HG02943 (cell line): Measurements from ENCODE around the gene KCTD16.

Source experiments
- ATAC-seq: cut with Tn5 transposase; IDR thresholded peaks from one replicate; pipeline ENCODE4 v1.9.1; 2021; ENCODE audit warnings: mild to moderate bottlenecking, low read depth, moderate library complexity; ENCODE audit not compliant: unreplicated experiment

Gene KCTD16

DNA sequence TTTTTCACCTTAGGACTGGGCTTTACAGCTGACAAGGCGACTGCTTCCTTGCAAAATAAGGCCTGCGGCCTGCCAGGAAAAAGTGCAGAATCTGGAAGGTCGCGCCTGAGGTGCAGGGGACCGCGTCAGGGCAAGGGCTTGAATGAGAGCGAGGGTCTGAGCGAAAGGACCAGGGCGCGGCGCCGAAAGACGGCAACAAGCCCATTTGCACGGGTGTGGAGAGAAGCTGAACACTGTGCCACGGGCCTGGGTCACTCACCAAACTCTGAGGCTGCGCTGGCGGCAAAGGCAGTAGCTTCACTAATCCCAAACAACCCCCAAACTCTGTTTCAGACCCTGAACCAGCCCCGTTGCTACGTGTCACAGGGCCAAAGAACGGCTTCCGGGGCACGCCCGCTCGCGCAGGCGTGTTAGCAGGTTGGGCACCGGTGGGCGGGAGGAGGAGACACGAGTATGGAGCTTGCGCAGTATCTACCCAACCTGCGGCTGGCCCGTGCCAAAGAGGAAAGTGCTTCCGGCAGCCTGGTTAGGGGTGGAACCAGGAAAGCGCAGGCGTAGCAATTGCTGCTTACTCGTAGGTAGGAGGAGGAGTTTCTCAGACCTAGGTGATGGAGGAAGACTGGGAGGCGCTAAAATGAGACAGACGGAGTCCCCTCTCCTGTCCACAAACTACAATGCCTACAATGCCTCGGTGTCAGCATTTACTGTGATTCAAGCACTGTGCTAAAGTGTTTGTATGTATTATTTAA, at the start of gene KCTD16, which contains the start of gene YIPF5:
Gene KCTD16, plus strand, starts transcription at position 598 of the 749 bp plus-strand sequence.
Gene YIPF5, minus strand, starts transcription at position 384 of the 749 bp plus-strand sequence. CDS start 704 bp downstream, outside the sequence.
- peak; percentile 100 for ATAC-seq

GRCh38 chr5:144121577-144121976, 49.1 kb upstream of the KCTD16 start:
- no peak for ATAC-seq

GRCh38 chr5:144122081-144122480, 48.6 kb upstream of the KCTD16 start:
- ATAC-seq: no peak

DNA sequence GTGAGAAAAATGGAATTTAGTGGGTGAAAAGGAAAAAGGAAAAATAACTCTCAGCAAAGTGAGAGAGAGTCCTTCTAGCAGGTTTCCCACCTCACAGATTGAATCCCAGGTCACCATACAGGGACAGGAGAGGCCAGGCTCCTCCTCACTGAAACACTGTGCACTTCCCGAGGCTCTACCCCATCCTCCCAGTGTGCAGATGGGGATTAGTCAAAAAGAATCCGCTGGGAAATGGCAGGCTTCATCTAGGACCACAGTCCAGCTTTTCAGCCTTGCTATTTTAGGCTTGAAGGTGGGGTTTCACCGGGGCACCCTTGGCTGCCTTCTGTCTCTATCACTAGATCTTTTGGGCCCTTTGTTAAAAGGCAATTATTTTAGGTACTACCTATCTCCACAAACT, 48.0 kb upstream of the KCTD16 start:
- ATAC-seq: no peak

DNA sequence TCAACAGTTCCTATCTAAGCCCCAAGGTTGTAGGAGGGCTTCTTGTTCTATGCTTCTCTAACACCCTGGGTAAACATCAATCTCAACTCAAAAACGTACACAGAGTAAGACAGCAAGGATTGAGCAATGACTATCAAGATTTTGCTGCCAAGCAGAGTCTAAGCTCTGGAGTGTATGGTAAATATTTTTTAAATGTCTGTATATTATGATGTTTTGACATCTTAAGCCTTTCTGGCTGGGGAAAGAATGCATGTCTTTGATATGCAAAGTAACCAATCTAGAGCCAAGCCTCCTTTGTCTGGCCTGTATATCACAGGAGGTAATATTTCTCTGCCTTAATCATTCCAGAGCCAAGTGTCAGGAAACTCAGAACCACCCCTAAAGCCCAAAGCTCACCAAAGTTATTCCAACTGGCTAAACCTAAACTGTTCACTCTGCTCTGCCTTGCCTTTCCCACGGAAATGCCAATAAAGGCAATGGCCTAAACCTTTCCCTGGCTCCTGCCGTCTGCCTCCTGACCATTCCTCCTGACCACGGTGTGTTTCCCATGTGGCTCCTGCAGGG, 45.4 kb upstream of the KCTD16 start:
- no peak for ATAC-seq

- no peak for ATAC-seq
Measured at GRCh38 chr5:144126707-144127106, 44.0 kb upstream of the KCTD16 start.

GRCh38 chr5:144128844-144129243, 41.8 kb upstream of the KCTD16 start:
- no peak for ATAC-seq

- no peak for ATAC-seq
Measured at GRCh38 chr5:144130306-144130705, 40.4 kb upstream of the KCTD16 start.

DNA sequence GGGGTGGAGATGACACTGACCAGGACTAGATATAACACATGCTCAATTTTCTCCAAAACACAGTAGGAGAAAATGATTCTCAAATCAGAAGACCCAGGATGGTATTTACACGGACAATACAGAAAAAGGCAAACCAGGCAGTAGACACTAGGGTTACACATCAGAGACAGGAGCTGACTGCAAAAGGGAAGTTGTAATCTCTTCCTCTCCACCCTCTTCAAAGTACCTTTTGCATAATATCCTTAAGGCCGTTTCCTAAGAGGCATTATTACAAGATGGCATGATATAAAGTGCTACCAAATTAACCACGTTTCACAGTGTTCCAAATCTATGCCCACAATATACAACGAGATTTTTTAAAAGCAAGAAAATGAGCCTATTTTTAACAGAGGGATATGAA, 39.4 kb upstream of the KCTD16 start:
- no peak for ATAC-seq

GRCh38 chr5:144133050-144133633, 37.5 kb upstream of the KCTD16 start:
- ATAC-seq: no peak

- no peak for ATAC-seq
Measured at GRCh38 chr5:144134194-144134826, 36.4 kb upstream of the KCTD16 start.

DNA sequence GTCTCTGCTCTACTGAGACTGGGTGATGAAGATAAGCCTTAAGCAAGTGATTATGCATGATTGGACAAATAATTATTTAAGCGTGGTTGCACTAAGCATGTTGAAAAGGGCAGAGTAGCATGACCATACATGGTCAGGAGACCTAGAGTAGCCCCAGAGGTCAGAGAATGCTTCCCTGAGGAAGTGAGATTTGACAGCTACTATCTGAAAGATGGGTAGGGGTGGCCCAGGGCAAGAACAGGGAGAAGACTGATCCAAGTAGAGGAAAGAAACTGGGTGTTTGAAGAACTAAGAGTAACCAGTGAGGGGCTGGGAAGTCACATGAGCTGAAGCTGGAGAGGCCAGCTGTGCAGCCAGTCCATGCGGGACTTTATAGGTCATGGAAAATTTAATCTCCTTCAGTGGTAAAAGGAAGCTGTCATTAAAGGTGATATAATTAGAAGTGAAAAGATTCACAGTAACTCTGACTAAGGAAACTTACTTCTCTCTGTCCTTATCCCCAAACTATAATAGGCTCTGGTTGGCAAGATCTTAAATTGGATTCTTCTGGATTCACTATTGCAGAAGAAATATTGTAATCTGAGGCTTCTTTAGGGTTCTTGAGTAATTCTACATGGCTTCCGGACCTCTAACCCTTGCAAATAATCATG, 35.4 kb upstream of the KCTD16 start:
- ATAC-seq: no peak

DNA sequence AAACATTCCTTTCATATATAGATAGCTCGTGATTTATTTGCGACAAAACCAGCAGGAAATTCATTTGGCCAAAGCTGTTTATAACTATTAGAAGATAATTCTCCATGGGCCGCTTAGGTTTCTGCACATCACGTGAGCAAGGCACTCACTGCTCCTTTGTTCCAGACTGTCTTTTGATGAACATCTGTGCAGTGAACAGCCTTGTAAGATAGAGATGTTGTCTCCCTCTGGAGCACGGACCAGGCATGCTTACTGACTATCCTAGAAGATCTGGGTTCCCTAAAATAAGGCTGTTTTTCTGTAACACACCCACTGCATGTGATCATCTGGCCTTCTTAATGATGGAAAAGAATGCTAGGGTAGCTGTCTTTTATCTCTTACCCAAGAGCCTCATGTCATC, 31.1 kb upstream of the KCTD16 start:
- no peak for ATAC-seq

DNA sequence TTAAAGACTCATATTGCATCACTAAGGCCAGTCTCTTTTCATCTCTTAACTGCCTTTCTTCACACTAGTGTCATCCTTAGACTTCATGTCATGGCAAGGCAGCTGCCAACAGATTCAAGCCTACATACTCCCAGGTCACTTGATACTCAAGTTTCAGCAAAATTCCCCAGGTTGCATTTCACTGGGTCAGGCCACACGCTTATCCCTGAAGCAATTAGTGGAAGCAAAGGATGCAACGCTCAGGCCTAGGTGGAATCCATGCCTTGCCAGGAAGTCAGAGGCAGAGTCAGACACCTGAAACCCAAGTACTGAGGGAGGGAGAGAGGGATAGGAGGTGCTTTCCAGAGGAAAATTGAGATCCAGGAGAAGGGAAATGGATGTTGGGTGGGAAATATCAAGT, 29.1 kb upstream of the KCTD16 start:
- no peak for ATAC-seq

DNA sequence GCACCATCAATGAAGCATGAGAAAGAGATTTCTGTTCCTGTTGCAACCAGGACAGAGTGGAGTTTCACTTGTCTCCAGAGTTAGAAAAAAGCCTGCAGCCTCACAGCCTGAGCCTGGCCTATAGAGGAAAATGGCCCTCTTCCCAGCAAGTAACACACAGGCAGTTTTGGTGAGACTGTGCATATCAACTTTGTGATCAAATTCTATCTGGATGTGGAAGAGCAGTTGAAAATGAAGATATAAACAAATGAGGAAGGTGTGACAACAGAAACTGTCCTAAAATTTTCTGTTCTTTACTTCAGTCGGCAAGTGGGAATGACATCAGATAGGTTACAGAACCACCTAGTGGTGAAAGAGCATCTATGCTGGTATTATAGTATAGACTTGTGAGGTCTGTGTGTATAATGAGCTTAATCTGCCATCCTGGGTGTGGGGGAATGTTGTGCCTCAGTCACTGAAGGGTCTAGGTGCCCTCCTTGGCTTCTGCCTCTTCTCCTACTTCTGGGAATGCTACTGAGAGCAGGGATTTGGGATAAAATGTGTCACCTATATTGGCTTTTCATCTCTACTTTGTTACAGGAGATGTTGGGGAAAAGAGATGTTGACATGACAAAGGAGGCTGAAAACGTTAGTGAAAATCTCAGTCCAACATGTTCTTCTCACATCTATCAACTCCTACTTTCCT, 28.4 kb upstream of the KCTD16 start:
- ATAC-seq: peak; percentile 71

DNA sequence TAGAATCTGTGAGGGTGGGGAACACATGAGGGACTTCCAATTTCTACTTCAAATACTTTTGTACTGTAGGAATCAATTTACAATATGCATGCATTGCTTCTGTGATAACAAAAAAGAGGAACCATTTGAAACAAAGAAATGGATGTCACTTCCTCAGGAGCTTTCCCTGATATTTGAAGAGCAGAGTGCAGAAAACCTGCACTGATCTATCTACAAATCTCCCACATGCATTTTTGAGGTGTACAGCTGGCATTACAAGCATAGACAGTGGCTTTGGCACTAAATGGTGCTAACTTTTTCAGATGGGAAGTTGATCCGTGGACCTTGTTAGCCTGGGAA, 27.9 kb upstream of the KCTD16 start:
- no peak for ATAC-seq

DNA sequence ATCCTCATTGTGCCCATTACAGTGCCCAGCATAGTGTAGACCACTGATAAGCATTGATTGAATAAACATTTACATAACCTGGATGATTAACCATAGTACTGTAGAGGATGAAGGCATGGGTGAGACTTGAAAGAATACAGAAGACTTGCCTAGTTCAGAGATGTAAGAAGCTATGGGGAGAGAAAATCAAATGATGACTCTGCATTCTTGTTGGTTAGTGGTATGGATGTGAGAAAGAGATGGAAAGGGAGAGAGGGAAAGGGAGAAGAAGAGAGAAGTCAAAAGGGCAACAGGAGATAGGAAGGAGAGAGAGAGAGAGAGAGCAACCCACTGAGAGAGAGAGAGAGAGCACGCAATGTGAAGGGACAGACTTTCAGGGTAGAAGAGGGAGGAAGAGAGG, 27.0 kb upstream of the KCTD16 start:
- ATAC-seq: no peak

- no peak for ATAC-seq
Measured at GRCh38 chr5:144144956-144145751, 25.5 kb upstream of the KCTD16 start.

DNA sequence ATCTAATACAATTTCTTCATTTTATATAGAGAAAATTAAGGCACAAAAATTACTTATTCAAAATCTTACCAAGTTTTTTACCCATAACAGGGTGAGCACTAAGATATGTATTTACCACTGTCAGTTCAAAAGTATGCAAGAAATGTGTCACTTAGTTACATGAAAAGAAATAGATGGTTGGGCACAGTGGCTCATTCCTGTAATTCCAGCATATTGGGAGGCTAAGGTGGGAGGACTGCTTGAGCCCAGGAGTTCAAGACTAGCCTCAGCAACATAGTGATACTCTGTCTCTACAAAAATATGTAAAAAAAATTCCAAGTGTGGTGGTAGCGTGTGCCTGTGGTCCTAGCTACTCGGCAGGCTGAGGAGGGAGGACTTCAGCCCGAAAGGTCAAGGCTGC, 19.6 kb upstream of the KCTD16 start:
- no peak for ATAC-seq

GRCh38 chr5:144156767-144157171, 13.9 kb upstream of the KCTD16 start:
- no peak for ATAC-seq
